Loucy (cell line): ENCODE data around the gene MICAL2.

ENCODE experiments used
- CTCF ChIP-seq: fragments of 200-600 bp; sonication (generic); conservative IDR thresholded peaks from 2 replicates; pipeline ENCODE4 v1.5.1; 2014; ENCODE audit warnings: mild to moderate bottlenecking, antibody characterized with exemption, low read length
- EZH2phosphoT487 ChIP-seq: fragments of 200-600 bp; IDR thresholded peaks from 2 replicates; pipeline ENCODE4 v1.6.1; 2018; ENCODE audit warnings: antibody characterized with exemption, mild to moderate bottlenecking, moderate library complexity, borderline replicate concordance

- TF ChIP-seq CTCF (no peak), EZH2phosphoT487 (no peak)
Observed at GRCh38 chr11:12298610-12299009, 188.2 kb downstream of the MICAL2 start.
